IPS DF 19.7 (cell line): ENCODE measurements around the gene ANTXR2.
"Not testable (repeated sequence)": the region's sequence is repeated elsewhere in the genome, so short reads cannot be mapped to it uniquely, and the experiment has no call there.

Source experiments
- DNase-seq: peaks from one replicate; pipeline ENCODE4 v3.0.0-alpha.2; 2013; ENCODE audit warnings: low read depth, low spot score

ANTXR2 gene

DNA sequence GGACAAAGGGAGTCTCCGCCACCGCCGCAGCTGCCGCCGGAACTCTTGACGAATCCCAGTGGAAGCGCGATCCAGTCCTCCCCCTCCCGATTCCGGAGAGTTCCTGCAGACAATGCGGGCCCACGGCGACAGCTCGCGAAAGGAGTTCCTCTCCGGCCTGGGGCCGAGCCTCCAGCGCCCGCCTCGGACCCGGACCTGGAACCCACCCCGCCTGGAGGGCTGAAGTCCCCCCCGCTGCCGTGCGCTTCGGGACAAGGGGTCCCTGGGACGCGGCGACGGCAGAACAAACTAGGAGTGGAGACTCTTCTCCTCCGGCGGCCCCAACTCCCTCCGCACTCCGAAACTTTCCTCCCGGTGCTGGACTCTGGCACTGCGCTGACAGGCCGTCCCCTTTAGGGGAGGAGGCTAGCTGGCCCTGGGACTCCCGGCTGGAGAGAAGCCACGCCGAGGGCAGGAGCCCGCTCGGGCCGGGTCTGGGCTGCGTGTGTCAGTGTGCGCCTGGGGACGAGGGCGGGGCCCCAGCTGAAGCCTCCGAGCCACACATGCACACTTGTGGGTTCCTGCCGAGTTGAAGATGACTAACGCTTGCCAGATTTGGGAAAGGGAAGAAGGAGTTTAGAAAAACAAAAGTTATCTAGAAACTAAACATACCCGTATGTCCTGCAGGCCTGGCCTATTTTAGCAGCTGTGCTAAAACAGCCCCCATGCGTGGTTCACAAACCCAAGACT, at the start of gene ANTXR2:
TSS of gene ANTXR2 (minus strand) at position 486 of the 729 bp plus-strand sequence. CDS start 669 bp downstream, outside the sequence.
- no peak for DNase-seq

DNA sequence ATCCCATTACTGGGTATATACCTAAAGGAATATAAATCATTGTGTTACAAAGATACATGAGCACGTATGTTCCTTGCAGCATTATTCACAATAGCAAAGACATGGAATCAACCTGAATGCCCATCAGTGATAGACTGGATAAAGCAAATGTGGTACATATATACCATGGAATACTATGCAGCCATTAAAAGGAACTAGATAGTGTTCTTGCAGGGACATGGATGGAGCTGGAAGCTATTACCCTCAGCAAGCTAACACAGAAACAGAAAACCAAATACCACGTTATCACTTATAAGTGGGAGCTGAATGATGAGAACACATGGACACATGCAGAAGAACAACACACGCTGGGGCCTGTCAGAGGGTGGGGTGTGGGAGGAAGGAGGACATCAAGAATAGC, 48.8 kb upstream of the ANTXR2 start:
- not testable (repeated sequence) for DNase-seq

DNA sequence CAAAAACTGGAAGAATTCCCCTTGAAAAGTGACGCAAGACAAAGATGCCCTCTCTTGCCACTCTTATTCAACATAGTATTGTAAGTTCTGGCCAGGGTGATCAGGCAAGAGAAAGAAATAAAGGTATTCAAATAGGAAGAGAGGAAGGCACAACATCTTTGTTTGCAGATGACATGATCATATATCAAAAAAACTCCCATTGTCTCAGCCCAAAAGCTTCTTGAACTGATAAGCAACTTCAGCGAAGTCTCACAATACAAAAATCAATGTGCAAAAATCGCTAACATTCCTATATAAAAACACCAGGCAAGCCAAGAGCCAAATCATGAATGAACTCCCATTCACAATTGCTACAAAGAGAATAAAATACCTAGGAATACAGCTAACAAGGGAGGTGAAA, 46.6 kb upstream of the ANTXR2 start:
- DNase-seq, result not testable (repeated sequence)

DNA sequence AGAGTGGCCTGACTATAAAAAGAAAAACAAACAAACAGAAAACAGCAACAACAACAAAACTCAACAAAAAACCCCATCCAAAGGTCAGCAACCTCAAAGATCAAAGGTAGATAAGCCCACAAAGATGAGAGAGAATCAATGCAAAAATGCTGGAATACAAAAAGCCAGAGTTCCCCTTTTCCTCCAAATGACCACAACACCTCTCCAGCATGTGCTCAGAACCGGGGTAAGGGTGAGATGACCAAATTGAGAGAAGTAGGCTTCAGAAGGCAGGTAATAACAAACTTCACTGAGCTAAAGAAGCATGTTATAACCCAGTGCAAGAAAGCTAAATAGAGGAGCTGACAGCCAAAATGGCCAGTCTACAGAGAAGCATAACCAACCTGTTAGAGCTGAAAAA, 43.5 kb upstream of the ANTXR2 start:
- no peak for DNase-seq

DNA sequence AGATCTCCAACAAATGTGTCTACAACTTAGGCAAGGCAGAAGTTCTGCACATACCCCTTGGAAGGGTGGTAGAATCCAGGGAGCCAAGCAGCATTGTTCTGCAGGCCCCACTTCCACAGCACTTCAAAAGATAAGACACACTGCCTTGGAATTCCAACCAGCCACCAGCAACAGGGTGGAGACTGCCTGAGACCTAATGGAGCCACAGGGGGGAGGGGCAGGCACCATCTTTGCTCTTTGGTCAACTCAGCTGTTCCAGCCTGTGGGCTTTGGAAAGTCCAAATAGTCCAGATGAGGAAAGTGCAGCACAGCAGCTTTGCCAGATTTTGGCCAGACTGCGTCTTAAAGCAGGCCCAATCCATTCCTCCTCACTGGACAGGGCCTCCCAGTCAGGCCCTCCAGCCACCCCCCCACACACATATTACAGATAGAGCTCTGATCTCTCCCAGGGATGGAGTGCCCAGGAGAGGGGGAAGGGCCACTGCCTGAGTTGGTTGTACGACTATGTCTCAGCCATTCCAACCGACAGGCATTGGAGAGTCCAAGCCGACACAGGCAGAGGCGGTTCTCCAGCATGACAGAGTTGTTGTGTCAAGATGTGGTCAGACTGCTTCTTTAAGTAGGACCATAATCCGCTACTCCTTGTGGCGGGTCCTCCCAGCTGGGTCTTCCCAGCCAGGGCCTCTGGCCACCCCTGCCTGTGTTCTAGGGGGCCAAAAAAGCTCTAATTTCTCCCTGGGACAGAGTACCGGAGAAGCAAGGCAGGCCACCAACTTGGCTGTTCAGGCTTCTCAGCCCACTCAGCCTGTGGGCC, 42.5 kb upstream of the ANTXR2 start:
- no peak for DNase-seq

DNA sequence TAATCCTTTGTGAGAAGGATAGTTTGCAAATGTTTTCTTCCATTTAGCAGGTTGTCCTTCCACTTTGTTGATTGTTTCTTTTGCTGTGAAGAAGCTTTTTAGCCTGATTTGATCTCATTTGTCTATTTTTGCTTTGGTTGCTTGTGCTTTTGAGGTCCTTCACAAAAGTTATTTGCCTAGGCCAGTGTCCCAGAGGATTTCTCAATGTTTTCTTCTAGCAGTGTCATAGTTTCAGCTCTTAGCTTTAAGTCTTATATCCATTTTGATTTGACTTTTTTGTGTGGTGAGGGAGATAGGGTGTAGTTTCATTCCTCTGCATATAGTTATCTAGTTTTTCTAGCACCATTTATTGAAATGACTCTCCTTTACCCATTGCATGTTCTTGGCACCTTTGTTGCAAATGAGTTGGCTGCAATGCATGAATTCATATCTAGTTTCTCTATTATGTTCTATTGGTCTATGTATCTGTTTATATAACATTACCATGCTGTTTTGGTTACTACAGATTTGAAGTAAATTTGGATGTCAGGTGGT, 41.8 kb upstream of the ANTXR2 start:
- DNase-seq, result no peak

DNA sequence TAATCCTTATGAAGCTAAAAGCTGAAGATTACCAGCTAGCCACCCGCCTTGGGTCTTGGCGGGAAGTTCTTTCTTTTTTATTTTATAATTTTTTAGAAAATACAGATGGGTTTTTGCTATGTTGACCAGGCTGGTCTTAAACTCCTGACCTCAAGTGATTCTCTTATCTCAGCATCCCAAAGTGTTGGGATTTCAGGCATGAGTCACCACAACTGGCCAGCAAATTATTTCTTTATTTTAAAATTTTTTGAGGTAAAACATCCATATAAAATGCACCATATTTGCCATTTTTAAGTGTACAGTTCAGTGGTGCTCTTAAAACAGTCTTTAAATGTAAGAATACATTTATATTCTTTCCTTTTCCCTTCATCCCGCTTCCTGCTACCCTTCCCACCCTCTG, 40.6 kb upstream of the ANTXR2 start:
- no peak for DNase-seq

DNA sequence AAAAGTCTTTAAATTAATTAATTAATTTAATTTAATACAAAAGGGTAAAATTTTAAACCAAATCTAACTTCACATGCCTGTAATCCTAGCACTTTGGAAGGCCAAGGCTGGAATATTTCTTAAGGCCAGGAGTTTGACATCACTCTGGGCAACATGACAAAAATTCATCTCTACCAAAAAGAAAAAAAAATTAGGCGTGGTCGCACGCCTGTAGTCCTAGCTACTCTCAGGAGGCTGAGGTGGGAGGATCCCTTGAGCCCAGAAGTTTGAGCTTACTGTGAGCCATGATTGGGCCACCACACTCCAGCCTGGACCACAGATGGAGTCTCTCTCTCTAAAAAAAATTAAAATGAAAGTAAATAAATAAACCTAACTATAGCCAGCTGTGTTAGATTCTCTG, 39.2 kb upstream of the ANTXR2 start:
- no peak for DNase-seq

DNA sequence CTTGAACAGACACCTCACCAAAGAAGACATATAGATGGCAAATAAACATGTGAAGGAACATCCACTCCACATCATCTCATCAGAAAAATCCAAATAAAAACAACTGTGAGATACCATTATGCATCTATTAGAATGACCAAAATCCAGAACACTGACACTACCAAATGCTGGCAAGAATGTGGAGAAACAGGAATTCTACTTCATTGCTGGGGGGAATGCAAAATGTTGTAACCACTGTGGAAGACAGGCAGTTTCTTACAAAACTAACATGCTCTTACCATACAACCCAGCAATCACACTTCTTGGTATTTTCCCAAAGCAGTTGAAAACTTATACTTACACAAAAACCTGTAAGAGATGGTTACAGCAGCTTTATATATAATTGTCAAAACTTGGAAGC, 38.2 kb upstream of the ANTXR2 start:
- DNase-seq, result no peak

DNA sequence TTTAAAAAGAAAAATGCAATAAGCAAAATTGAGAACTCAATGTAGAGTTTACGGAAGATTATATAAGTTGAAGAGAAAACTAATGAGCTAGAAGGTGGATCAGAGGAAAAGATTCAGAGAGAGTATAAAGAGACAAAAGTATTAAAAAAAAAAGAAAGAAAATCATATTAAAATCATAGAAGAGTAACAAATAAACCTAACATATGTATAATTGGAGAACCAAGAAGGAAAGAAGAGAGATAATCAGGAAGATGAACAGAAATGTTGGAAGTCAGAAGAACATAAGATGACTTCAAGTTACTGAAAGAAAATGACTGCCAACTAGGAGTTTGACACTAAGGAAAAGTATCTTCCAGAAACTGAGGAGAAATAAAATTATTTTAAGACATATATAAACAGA, 34.3 kb upstream of the ANTXR2 start:
- DNase-seq, result no peak

DNA sequence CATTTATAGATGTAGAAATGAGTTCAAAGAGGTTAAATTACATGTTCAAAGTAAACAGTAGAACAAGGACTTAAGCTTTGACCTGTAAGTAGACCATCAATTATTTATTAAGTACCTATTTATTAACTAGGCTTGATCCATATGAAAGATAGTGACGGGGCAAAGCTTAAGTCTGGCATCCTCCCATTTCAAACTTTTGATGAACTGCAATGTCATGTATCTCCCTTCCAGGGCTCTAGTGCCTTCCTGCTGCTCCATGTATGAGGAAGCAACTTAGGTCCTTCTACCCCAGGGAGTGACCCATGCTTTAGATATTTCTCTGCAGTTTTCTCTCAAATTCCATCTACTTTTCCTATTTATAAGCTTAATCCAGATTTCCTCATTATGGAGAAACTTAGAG, 31.9 kb upstream of the ANTXR2 start:
- no peak for DNase-seq

DNA sequence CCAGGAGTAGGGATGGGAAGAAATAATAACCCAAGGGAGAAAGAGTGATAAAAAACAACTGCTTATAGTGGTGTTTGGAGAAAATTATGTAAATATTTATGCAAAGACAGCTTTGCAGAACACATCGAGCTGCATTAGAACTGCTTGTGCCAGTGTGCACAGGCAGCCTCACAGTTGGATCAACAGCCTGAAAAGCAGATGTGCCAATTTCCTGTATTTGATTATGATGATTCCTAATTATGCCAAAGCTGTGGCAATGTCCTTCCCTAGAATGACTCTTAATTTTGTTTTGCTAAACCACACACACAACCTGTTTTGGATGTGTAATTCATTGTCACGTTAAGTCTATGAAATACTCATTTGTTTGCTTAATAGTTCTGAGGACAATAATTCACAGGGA, 30.6 kb upstream of the ANTXR2 start:
- DNase-seq, result no peak

DNA sequence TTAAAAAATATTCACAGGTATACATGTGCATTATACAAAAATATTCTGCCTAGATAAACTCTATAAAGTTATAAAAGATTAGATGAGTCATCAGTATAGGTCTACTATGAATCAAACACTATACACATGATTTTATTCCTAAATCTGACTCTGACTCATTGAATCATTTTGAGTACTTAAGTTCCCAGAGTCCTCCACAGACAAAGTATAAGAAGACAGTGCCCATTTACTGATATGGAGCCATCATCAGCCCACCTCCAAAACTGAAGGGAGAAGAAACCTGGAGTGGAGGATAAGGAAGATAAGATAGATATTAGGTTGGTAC, 28.7 kb upstream of the ANTXR2 start:
- no peak for DNase-seq

DNA sequence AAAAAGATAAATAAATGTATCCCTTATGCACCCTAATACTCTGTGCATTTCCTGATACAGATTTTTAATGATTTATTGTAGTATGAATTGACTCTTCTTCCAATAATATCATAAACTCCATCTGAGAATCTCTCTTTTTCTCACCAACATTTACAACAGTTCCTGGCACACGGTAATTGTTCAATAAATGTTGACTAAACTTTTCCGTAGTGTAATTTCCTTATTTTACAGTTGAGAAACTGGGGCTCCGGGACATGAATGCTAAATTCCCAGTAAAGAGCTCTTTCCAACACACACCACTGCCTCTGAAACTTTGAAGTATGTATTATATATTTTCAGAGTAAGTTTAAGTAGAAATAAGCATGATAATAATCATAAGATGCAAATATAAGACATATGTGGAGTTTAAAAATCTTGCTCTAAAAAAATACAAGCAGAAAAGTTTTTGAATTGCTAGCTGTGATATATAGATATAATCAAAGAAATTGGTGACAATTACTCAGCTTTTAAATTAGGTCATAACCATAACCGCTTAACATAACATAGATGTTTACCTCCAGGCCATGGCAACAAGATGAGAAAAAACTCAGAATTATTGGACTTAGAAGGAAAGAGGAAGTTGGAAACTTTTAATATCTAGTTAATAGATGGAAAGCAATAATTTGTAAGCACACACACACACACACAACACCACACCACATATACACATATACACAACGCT, 28.2 kb upstream of the ANTXR2 start:
- no peak for DNase-seq

DNA sequence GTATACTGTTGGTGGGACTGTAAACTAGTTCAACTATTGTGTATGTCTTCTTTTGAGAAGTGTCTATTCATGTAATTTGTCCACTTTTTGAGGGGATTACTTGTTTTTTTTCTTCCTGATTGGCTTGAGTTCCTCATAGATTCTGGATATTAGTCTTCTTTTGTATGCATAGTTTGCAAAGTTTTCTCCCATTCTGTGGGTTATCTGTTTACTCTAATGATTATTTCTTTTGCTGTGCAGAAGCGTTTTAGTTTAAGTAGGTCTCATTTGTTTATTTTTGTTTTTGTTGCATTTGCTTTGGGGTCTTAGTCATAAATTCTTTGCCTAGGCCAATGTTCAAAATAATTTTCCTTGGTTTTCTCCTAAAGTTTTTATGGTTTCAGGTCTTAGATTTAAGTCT, 26.6 kb upstream of the ANTXR2 start:
- DNase-seq, result no peak

DNA sequence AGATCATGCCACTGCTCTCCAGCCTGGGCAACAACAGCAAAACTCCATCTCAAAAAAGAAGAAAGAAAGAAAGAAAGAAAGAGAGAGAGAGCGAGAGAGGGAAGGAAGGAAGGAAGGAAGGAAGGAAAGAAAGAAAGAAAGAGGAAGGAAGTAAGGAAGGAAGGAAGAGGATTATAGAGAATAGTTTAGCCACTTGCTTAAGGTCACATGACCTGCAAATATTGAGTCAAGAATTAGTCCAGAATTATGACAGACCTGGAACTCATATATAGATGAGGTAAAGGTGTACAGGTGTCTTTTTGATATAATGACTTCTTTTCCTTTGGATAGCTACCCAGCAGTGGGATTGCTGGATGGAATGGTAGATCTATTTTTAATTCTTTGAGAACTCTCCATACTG, 25.6 kb upstream of the ANTXR2 start:
- DNase-seq, result no peak

DNA sequence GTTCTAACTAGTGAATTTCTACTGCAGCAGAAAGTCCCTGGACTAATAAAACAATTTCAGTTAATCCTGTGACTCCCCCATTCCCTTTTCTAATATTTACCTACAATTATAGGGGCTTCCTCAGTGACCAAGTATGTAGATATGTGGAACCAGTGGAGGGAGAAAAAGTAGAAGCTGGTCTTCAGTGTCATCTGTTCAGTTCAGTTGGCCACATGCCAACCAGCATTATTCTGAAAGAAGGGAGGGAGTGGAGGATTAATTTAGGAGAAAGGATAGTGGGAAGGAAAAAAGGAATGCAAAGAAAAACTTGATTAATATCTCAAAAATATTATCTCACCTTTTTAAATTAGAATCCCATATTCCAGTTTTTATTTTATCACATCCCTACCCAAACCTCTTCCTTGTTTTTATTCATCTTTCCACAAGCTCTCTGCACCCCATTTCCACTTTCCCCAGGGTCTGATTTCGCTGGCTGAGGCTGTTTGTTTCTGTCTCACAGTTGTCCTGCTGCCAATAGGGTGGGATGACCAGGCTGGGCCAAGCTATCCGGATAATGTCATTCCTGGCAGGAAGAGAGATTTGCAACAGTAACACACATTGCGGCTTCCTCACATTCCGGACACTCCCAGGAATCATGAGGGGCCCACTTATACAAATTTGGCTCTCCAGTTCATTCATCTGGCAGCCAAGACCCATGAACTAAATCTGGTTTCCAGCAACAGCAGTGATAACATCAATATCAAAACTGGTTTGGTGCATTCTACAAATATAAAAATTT, 24.6 kb upstream of the ANTXR2 start:
- DNase-seq, result no peak

DNA sequence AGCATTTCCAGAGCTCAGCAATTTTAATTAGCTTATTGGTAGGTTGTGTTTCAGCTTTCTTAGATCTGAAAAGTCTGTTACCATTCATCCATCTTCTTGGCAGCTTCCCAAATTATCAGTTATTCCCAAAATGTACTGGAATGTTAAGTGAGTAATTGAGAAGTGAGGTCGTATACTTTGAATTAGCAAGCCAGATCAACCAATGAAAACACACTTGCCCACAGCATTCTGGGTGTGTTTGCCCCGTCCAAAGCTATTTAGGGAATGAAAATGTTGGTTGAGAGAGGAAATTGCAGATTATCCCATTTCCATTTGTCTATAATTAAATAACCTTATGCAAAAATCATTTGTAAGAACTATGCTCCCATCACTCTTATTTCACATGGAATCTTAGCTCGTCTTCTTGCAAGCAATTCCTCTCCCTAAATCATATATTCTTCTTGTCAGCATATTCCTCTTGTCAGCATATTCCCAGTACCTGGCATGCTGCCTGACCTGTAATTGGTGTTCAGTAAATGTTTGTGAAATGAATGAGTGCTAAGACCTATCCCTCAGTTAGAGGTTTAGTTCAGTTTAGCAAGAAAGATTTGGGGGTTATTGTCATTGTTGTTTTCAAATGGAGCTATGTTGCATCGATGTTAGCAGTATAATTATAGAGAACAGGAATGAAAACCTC, 23.3 kb upstream of the ANTXR2 start:
- no peak for DNase-seq

DNA sequence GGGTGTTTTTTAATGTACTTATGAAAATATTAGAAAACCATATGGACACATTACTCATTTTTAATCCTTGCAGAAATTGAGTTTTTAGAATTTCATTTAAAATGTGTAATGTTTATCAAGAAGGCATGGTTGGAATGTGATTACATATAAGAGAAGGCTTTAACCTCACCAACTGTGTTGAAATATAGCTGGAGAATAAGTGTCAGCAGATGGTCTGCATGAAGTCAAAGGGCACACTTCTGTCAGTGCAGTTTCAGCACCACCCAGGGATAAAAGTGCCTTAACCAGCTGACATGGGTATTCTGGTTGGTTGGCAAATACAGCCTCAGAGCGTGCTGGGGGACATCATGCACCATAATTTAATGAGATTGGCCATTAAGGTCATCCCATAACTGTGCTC, 21.2 kb upstream of the ANTXR2 start:
- DNase-seq, result no peak

DNA sequence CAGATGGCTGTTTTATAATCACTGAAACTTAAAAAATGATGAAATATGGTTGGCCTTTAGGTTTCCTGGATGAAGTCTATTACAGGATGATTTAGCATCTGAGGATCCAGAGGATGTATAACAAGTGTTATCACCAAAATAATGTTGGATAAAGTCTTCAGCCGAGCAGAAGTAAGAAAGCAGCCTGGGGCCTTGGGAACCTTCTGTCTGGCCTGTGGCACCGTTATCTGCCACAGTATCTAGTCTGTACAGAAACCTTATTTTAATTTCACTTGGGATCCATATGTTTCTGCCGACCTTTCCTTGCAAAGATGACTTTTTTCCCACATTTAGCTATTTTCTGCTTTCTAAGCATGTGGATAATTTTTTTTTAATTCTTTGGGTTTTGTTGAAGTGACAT, 20.5 kb upstream of the ANTXR2 start:
- no peak for DNase-seq

DNA sequence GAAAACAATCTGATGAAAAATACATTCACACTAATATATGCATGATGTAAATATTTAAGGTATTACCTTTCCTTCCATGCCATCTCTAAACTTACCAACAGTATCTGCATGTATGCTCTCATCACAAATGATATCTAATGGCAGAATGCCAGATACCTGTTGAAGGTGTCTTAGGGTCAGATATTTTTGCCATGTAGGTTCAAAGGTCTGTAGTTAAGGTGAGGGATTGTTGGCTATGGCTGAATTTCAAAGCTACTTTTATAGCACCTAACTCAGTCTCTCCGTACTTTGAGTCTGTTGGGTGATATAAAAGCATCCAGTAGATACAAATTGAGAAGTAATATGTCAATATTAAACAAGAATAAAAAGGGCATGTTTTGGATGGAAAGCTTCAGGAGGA, 19.8 kb upstream of the ANTXR2 start:
- no peak for DNase-seq
